CD14-positive monocyte (primary cell): ENCODE data around the gene ATP6V0A4. TPM values are rescaled to one million over a fixed set of nuclear protein-coding genes. Genes with fewer than 3 reads are reported as not detected.
A peak's percentile ranks its signal among the peaks of the same experiment; 100 is the strongest.

Experiments used
- DNase-seq, 3 donors: peaks; one replicate each; pipeline ENCODE4 v3.0.0-alpha.2; 2011 to 2022
- H2AFZ ChIP-seq: 2 replicates; pipeline ENCODE4 v1.6.0; 2012; ENCODE audit warnings: mild to moderate bottlenecking, low read depth, low read length, inconsistent platforms; ENCODE audit not compliant: insufficient read depth, poor library complexity, severe bottlenecking
- H3K27ac ChIP-seq, 2 donors: 1 replicate in 1 of 2; 2 replicates in 1 of 2; pipeline ENCODE4 v1.5.1; 2012 to 2013; ENCODE audit warnings: low read length in 2 of 2, control low read depth in 1 of 2, inconsistent platforms in 1 of 2, low read depth in 1 of 2, mild to moderate bottlenecking in 1 of 2
- H3K27me3 ChIP-seq, 2 donors: one replicate each; pipeline versions ENCODE4 v1.6.0 to v1.6.1; 2011 to 2013; ENCODE audit warnings: low read length in 2 of 2; ENCODE audit not compliant: control insufficient read depth in 2 of 2, insufficient read depth in 2 of 2
- H3K36me3 ChIP-seq, 2 donors: replicated peaks in 1 of 2; 1 replicate in 1 of 2; 2 replicates in 1 of 2; pipeline versions ENCODE4 v1.5.1 to v1.6.1; 2012 to 2013; ENCODE audit warnings: low read length in 2 of 2, control low read depth in 1 of 2, inconsistent platforms in 1 of 2, mild to moderate bottlenecking in 1 of 2; ENCODE audit not compliant: insufficient read depth in 2 of 2, control insufficient read depth in 1 of 2
- H3K4me1 ChIP-seq, 2 donors: 1 replicate in 1 of 2; 2 replicates in 1 of 2; pipeline versions ENCODE4 v1.5.1 to v1.6.1; 2012 to 2013; ENCODE audit warnings: low read length in 2 of 2, control low read depth in 1 of 2, inconsistent platforms in 1 of 2, mild to moderate bottlenecking in 1 of 2, moderate library complexity in 1 of 2; ENCODE audit not compliant: insufficient read depth in 2 of 2, control insufficient read depth in 1 of 2
- H3K4me2 ChIP-seq: replicated peaks from 2 replicates; pipeline ENCODE3; 2012; ENCODE audit warnings: low read length, moderate library complexity, mild to moderate bottlenecking; ENCODE audit not compliant: poor library complexity, severe bottlenecking; ENCODE audit errors: extremely low read depth
- H3K4me3 ChIP-seq, 3 experiments: fragments of 200-600 bp in 1 of 3; sonication (generic) in 1 of 3; replicated peaks in 1 of 3; 1 replicate in 2 of 3; 2 replicates in 1 of 3; pipeline ENCODE4 v1.5.1; 2011 to 2013; ENCODE audit warnings: low read length in 3 of 3, mild to moderate bottlenecking in 3 of 3, control low read depth in 2 of 3, low read depth in 2 of 3, inconsistent platforms in 1 of 3, moderate library complexity in 1 of 3
- H3K79me2 ChIP-seq: 2 replicates; pipeline ENCODE4 v1.6.0; 2012; ENCODE audit warnings: mild to moderate bottlenecking, control low read depth, inconsistent platforms, low read length, moderate library complexity; ENCODE audit not compliant: insufficient read depth
- H3K9ac ChIP-seq: 2 replicates; pipeline ENCODE4 v1.6.0; 2017; ENCODE audit warnings: low read length, mild to moderate bottlenecking; ENCODE audit not compliant: insufficient read depth, poor library complexity, severe bottlenecking
- H3K9me3 ChIP-seq, 2 donors: replicated peaks in 1 of 2; 1 replicate in 1 of 2; 2 replicates in 1 of 2; pipeline versions ENCODE4 v1.5.1 to v1.6.1; 2012 to 2013; ENCODE audit warnings: low read length in 2 of 2, control low read depth in 1 of 2; ENCODE audit not compliant: control insufficient read depth in 1 of 2, insufficient read depth in 1 of 2
- H4K20me1 ChIP-seq: 2 replicates; pipeline ENCODE4 v1.6.0; 2012; ENCODE audit warnings: mild to moderate bottlenecking, low read length, control low read depth, moderate library complexity; ENCODE audit not compliant: insufficient read depth
- H3K27ac Mint-ChIP-seq, 7 donors: one replicate each; pipeline ENCODE4 v1.8.0; 2020; ENCODE audit warnings: mild to moderate bottlenecking in 7 of 7, mixed read lengths in 7 of 7, moderate library complexity in 6 of 7, inconsistent platforms in 2 of 7
- H3K27me3 Mint-ChIP-seq, 3 donors: one replicate each; pipeline ENCODE4 v1.8.0; 2021 to 2022; ENCODE audit warnings: low read depth in 3 of 3, mild to moderate bottlenecking in 3 of 3, mixed read lengths in 3 of 3, moderate library complexity in 3 of 3, inconsistent platforms in 1 of 3
- H3K36me3 Mint-ChIP-seq, 2 donors: one replicate each; pipeline ENCODE4 v1.8.0; 2020; ENCODE audit warnings: mixed read lengths in 2 of 2, inconsistent platforms in 1 of 2, mild to moderate bottlenecking in 1 of 2
- H3K4me1 Mint-ChIP-seq: one replicate; pipeline ENCODE4 v1.8.0; 2020; ENCODE audit warnings: mild to moderate bottlenecking, mixed read lengths
- H3K4me3 Mint-ChIP-seq, 2 donors: one replicate each; pipeline ENCODE4 v1.8.0; 2020; ENCODE audit warnings: mild to moderate bottlenecking in 2 of 2, mixed read lengths in 2 of 2, moderate library complexity in 1 of 2
- H3K9me3 Mint-ChIP-seq, 7 donors: one replicate each; pipeline ENCODE4 v1.8.0; 2020 to 2022; ENCODE audit warnings: mixed read lengths in 7 of 7, mild to moderate bottlenecking in 6 of 7, moderate library complexity in 6 of 7, inconsistent platforms in 2 of 7
- whole genome bisulfite sequencing: methylation state at CpG from one replicate; pipeline ENCODE4 v1.1.5; 2013; ENCODE audit warnings: missing lambda C conversion rate; ENCODE audit not compliant: insufficient coverage; 5-methylcytosine and 5-hydroxymethylcytosine counted together
- intact Hi-C, 2 donors: fragments of 100-400 bp; cut with micrococcal nuclease; formaldehyde crosslinking; loops; one replicate each; pipeline versions ENCODE4 v1.15.0 to v1.15.1; 2023
- polyA plus RNA-seq, 3 donors: library from polyadenylated mRNA; depleted of rRNA in 1 of 3; unstranded in 2 of 3; stranded (reverse) in 1 of 3; fragments of 300-500 nt in 2 of 3; fragments of >200 nt in 1 of 3; fragmentation: Illumina TruSeq in 2 of 3; gene quantifications; 1 replicate in 2 of 3; 2 replicates in 1 of 3; pipeline ENCODE4 v1.2.3, GENCODE V29; 2012 to 2021
- TF ChIP-seq, protein P1 (sequence below): fragments of 200-600 bp; IDR thresholded peaks from one replicate; pipeline ENCODE4 v1.8.0; 2022; ENCODE audit warnings: antibody characterized with exemption, mild to moderate bottlenecking

ATP6V0A4 gene
- polyA plus RNA-seq, 3 donors: not detected

DNA sequence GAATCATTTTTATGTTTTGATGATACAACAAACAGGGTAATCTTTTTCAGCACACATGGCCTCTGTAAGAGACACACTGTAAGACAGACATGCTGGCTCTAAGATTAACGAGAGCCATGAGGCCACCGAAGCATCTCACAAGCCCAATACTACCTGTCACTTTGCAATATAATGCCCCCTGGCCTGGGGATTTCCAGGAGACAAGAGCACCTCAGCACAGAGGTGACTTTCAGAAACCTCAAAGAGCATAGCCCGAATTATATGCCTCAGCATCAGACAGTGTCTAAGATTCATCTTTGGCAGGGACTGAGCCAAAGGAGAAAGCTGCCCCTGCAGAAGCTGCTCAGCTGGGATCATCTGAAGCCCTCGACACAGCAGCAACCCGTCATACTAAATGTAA is 44.4 kb downstream of the ATP6V0A4 start:
- H3K4me3 ChIP-seq: no peak overlapping the region
- no peaks in the 10 kb centered on the region for H3K4me1 ChIP-seq
- Mint-ChIP-seq H3K4me3 (no peak overlapping the region), H3K27ac (no peak overlapping the region), H3K36me3 (no peaks in the 10 kb centered on the region), H3K27me3 (peaks cover 3 to 10% (median 4%) of the 10 kb centered on the region in 3 donors), H3K4me1 (peaks cover 3% of the 10 kb centered on the region), H3K9me3 (peaks cover 0 to 2% (median 0%) of the 10 kb centered on the region in 7 donors)
- TF ChIP-seq, protein P1, sequence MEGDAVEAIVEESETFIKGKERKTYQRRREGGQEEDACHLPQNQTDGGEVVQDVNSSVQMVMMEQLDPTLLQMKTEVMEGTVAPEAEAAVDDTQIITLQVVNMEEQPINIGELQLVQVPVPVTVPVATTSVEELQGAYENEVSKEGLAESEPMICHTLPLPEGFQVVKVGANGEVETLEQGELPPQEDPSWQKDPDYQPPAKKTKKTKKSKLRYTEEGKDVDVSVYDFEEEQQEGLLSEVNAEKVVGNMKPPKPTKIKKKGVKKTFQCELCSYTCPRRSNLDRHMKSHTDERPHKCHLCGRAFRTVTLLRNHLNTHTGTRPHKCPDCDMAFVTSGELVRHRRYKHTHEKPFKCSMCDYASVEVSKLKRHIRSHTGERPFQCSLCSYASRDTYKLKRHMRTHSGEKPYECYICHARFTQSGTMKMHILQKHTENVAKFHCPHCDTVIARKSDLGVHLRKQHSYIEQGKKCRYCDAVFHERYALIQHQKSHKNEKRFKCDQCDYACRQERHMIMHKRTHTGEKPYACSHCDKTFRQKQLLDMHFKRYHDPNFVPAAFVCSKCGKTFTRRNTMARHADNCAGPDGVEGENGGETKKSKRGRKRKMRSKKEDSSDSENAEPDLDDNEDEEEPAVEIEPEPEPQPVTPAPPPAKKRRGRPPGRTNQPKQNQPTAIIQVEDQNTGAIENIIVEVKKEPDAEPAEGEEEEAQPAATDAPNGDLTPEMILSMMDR: no peak
- H3K9me3 ChIP-seq: no peaks in the 10 kb centered on the region
- no peak overlapping the region for H2AFZ ChIP-seq
- no peak overlapping the region for H3K27ac ChIP-seq
- no peaks in the 10 kb centered on the region for H4K20me1 ChIP-seq
- H3K27me3 ChIP-seq: peaks cover 0 to 2% of the 10 kb centered on the region in 2 donors
- DNase-seq: no peak
- no peak overlapping the region for H3K9ac ChIP-seq
- no peak overlapping the region for H3K4me2 ChIP-seq
- H3K36me3 ChIP-seq: no peaks in the 10 kb centered on the region
- WGBS: 97% methylated on average over 3 of the region's 5 CpGs
- no peaks in the 10 kb centered on the region for H3K79me2 ChIP-seq
- intact Hi-C loops: no loop called here

DNA sequence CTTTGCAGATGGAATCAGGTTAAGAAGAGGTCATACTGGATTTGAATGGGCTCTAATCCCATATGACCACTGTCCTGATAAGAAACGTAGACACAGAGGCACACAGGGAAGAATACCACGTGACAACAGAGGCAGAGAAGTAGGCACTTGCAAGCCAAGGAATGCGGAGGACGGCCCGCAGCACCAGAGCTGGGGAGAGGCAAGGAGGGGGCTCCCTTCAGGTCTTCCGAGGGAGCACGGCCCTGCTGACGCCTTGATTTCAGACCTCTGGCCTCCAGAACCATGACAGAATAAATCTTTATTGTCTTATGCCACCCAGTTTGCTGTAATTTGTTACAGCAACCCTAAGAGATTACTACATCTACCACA is 44.9 kb downstream of the ATP6V0A4 start:
- Histone ChIP-seq H3K4me2 (no peak overlapping the region), H3K27ac (no peak overlapping the region), H3K4me3 (no peak overlapping the region), H3K4me1 (no peaks in the 10 kb centered on the region), H3K9ac (no peak overlapping the region), H4K20me1 (no peaks in the 10 kb centered on the region), H3K27me3 (peaks cover 0 to 2% of the 10 kb centered on the region in 2 donors), H3K9me3 (no peaks in the 10 kb centered on the region), H3K36me3 (no peaks in the 10 kb centered on the region), H3K79me2 (no peaks in the 10 kb centered on the region), H2AFZ (peak overlapping the region; percentile 42)
- Mint-ChIP-seq H3K27me3 (peaks cover 3 to 14% (median 4%) of the 10 kb centered on the region in 3 donors), H3K4me3 (no peak overlapping the region), H3K36me3 (no peaks in the 10 kb centered on the region), H3K4me1 (peaks cover 3% of the 10 kb centered on the region), H3K27ac (no peak overlapping the region), H3K9me3 (peaks cover 0 to 2% (median 0%) of the 10 kb centered on the region in 7 donors)
- intact Hi-C loops: no loop called here
- no peak for DNase-seq
- WGBS: 67% methylated on average over 2 of the region's 8 CpGs
- TF ChIP-seq, protein P1: no peak
